GM19467 (cell line): ENCODE results near the gene OR51D1.

Source experiments
- ATAC-seq: cut with Tn5 transposase; IDR thresholded peaks from one replicate; pipeline ENCODE4 v1.9.1; 2021; ENCODE audit warnings: mild to moderate bottlenecking, moderate library complexity; ENCODE audit not compliant: unreplicated experiment

Gene OR51D1

GRCh38 chr11:4644233-4644632 lies 7.0 kb downstream of the OR51D1 start:
- ATAC-seq = no peak

- no peak for ATAC-seq
Observed at GRCh38 chr11:4645974-4646373, 8.7 kb downstream of the OR51D1 start.

GRCh38 chr11:4647766-4648165 lies 10.5 kb downstream of the OR51D1 start:
- no peak for ATAC-seq

DNA sequence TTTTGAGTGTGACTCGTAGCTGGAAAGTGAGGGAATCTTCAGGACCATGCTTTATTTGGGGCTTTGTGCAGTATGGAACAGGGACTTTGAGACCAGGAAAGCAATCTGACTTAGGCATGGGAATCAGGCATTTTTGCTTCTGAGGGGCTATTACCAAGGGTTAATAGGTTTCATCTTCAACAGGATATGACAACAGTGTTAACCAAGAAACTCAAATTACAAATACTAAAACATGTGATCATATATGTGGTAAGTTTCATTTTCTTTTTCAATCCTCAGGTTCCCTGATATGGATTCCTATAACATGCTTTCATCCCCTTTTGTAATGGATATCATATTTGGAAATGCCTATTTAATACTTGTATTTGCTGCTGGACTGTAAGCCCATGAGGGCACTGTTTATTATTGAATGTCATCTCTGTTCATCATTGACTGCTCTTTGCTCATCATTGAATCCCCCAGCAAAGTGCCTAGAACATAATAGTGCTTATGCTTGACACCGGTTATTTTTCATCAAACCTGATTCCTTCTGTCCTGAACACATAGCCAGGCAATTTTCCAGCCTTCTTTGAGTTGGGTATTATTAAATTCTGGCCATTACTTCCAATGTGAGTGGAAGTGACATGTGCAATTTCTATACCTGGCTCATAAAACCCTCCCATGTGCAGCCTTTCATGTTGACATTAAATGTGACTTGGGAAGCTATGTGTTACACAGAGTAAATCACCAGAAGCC lies 17.5 kb downstream of the OR51D1 start:
- no peak for ATAC-seq

- no peak for ATAC-seq
Observed at GRCh38 chr11:4658629-4659445, 21.6 kb downstream of the OR51D1 start.

DNA sequence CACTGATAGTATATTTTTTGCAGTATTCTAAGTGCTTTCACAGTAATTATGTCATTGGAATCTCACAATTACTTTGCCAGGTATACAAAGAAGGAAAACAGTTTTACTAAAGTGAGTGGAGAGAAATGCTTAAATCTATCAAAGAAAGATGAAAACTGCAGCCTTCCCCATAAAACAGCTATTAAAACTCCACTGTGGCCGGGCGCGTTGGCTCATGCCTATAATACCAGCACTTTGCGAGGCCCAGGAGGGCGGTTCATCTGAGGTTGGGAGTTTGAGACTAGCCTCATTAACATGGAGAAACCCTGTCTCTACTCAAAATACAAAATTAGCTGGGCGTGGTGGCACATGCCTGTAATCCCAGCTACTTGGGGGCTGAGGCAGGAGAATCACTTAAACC lies 25.6 kb downstream of the OR51D1 start:
- ATAC-seq = no peak

GRCh38 chr11:4664183-4664582 lies 26.9 kb downstream of the OR51D1 start:
- ATAC-seq = no peak

DNA sequence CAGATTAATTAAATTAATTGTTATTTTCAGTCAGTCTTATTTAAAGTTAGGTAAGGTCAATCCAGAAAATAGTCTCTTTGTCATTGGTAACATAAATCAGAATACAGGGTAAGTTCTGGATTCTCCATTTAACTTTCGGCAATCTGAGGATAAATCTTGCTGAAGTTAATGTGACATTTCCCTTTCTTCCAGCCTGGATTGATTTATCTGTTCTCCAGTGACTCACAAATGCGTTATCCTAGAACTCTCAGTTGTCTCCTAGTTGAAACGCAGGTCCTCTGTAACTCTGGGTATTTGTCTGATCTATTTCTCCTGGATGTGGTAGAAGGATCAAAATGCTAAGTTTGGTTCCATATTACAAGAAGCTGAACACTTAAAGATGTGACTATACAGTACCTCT lies 27.5 kb downstream of the OR51D1 start:
- no peak for ATAC-seq

GRCh38 chr11:4665424-4665823 lies 28.1 kb downstream of the OR51D1 start:
- ATAC-seq = no peak

GRCh38 chr11:4671741-4672140 lies 34.5 kb downstream of the OR51D1 start:
- no peak for ATAC-seq

- ATAC-seq = no peak
Observed at GRCh38 chr11:4672470-4672869, 35.2 kb downstream of the OR51D1 start.

GRCh38 chr11:4673781-4674180 lies 36.5 kb downstream of the OR51D1 start:
- ATAC-seq = no peak

DNA sequence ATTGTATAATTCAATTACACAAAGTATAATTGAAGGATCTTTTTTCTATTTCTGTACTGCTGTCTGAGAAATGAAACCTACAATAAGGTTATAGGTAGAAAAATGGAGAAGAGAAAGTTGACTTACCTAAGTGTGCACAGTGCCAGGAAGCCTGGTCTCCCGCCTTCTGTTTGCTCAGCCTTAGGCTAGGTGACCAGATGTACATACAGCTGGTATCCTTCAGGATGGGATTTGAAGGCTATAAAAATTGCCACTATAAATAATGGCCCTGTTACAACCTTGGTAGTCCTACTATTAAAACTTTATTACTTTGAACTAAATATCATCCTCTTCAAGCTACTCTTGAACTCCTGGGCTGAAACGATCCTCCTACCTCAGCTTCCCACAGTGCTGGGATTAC lies 40.7 kb downstream of the OR51D1 start:
- no peak for ATAC-seq

GRCh38 chr11:4680341-4680740 lies 43.1 kb downstream of the OR51D1 start:
- ATAC-seq = no peak

- no peak for ATAC-seq
Observed at GRCh38 chr11:4682623-4683419, 45.5 kb downstream of the OR51D1 start.

DNA sequence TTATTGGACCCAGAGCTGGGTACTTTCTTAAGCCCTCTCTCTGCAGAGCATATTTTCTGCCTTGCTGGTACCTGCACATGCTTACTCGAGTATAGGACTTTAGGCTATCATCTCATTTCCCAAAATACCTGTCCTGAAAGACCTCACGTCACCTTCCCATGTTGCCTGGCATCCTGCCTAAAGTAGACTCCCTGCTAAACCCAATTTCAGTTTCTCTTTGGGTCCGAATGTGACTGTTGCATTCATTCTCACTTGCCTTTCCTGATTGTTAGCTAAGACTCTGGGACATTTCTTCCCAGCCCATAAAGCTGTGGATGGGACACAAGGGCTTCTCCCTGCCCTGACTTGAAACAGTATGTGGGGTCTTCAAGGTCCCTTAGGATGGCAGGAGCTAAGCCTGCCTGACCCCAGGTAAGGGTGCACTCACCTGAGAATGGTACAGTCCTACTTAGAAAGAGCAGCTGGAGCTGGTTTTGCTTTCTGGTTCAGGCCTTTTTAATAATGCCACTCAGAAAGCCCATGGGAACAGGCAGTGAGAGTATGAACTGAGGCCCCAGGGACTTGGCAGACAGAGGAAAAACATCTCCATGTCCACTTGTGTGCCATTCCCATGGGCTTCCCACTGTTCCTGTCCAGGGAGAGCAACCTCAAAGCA lies 47.5 kb downstream of the OR51D1 start:
- ATAC-seq = no peak
